NCI-H446 treated with DMSO at 0.1 percent for 48 hours (cell line): ENCODE results near the gene TMEM200A.

Experiments
- DNase-seq: peaks from one replicate; lab custom pipeline; 2025; lab: John Stamatoyannopoulos, UW

TMEM200A gene

GRCh38 chr6:130425537-130425936 lies 59.7 kb downstream of the TMEM200A start:
- DNase-seq: no peak

- no peak for DNase-seq
These were observed 60.4 kb downstream of the TMEM200A start for GRCh38 chr6:130426066-130426721.

DNA sequence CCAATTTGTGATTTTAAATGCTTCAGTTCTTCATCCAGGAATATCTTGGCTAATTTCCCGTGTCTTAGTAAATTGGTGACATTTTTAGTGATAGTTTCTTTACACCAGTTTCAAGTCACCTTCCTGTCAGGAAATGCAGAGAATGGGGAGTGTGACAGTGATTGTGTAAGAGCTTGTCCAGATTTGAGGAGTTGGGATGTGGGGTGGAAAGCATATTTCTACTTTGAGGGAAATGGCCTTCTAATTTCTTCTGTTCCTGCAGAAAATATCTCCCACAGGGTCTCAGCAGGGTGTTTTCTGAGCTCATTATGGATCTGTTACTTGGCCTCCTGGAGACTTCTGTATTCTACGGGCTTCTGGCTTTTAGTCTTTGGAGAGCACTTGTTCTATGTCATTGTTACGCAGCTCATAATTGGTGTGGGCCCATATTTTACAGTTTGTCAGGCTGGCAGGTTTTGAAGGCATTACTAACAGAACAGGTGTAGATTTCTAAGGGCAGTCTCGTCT lies 65.6 kb downstream of the TMEM200A start:
- DNase-seq: no peak

DNA sequence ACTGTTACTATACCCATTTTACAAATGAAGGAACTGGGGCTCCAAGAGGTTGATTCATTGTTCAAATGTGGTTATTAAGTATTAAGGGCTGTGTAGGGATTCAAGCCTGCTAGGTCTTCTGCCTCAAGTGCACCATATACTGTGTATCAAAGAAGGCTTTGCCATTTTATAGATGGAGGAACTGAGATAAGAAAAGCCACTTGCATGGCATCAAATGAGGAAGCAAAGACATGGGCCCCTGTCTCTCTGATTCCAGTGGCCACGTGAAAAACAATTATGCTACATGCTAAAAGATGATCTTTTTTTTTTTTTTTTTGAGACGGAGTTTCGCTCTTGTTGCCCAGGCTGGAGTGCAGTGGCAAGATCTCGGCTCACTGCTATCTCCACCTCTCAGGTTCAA lies 67.0 kb downstream of the TMEM200A start:
- DNase-seq: no peak

DNA sequence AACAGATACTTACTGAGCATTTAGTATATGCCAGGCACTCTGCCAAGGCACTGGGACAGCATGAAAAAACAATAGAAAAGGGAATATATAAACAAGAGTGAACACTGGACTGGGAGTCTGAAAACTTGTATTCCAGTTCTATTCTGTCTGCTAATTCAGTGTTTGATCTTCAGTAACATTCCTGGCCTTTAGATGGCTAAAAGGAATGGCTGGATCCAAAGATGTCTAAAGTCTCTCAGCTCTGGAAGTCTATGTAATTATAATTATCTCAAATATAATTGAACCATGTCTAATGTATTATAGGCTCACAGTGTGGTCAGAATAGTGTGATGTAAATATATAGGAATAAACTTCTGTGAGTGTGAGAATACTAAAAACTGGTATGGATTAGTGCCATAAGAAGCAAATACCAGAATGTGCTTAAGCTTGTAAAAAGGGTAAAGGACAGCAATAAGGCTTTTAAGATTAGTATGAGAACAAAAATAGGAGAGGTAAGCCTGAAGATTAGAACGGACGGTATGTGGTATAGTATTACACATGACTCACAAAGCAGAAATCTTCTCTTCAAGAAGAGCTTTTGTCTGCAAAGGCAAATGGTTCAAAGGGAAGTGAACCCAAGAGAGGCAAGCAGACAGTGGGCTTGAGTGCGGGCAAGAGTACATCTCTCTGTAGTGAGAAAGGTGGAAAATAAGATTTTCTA lies 68.5 kb downstream of the TMEM200A start:
- DNase-seq: no peak

DNA sequence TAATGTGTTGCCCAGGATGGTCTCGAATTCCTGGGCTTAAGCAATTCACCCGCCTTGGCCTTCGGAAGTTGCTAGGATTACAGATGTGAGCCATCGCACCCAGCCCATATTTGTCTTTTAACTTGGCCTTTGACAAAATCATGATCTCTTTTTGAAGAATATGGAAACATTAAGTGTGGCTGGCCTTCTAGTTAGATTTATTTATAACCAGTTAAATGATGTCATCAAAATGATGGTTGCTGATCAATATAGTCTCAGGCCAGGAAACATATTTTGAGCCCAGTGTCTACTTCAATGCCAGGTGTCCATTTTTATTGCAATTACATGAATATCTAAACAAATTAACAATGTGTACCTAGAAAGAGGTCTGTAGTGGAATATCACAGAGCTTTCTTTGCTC lies 69.4 kb downstream of the TMEM200A start:
- no peak for DNase-seq

DNA sequence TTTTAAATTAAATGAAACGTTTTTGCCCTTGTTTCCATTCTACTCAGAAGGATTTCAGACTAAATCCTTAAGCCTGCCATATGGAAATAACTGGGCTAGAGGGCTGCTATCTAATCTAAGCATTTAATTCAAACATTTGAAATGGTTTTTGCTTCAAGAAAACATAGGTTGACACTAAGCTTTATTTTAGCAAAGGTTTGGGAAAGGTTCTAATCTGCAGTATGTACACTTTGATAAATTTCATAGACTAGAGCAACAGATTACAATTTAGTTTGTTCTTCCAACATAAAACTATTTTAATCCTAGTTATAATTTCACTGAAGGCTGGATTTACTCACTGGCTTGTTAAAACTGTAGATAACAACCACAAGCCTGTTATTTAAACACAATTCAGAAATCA lies 72.1 kb downstream of the TMEM200A start:
- no peak for DNase-seq

DNA sequence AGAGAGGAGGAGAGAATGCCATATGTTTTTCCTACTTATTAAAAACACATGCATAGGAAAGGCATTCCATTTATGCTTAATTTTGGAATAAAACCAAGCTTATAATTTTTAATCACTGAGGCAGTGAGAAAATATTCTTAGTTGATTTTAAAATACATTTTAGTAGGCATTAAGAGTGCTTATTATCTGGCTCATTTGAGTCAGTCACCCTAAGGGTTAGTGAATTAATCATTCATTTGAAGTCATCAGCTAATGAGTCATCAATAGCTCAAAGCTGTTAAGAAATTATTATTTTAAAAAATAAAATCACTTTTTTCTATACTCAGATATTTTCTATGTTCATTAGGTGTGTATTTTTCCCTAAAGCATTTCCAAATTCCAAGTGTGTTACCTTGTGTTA lies 81.6 kb downstream of the TMEM200A start:
- no peak for DNase-seq

- no peak for DNase-seq
These were observed 86.5 kb downstream of the TMEM200A start for GRCh38 chr6:130452336-130452735.

- DNase-seq: no peak
These were observed 87.4 kb downstream of the TMEM200A start for GRCh38 chr6:130453230-130453629.

DNA sequence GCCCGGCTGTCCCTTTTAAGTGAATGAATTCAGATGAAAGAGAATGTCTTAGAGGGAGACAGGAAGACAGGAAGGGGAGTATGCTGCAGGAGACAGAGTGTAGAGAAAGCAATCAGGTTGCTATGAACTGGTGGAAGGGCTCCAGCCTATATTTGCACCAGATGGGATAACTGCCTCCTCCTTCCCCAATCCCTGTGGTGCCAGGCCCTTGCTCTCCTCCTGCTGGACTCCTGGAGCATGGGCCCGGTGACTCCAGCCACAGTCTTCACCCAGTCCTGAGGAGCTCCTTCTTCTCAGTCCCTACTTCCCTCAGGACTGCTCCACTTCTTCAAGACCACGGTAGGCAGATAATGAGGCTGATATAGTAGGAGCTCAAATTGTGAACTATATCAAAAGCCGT lies 91.8 kb downstream of the TMEM200A start:
- no peak for DNase-seq

GRCh38 chr6:130459316-130459715 lies 93.5 kb downstream of the TMEM200A start:
- DNase-seq: no peak

DNA sequence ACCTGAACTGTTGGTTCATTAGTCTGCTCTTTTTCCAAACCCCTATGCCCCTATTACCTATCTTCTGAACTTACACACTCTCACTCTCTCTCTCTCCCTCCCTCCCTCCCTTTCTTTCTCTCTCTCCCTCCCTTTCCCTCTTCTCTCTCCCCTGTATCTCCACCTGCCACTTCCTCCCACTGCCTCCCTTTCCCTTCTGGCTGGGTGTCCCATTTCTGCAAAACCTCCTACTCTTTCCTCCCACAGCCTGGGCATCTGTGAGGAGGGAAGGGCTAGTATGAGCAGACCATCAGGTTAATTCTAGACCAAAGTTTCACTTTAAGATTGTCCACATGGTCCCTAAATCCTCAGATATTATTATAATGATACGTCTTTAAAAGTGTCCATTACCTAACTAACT lies 95.1 kb downstream of the TMEM200A start:
- no peak for DNase-seq

- DNase-seq: no peak
These were observed 100.4 kb downstream of the TMEM200A start for GRCh38 chr6:130466052-130466747.

DNA sequence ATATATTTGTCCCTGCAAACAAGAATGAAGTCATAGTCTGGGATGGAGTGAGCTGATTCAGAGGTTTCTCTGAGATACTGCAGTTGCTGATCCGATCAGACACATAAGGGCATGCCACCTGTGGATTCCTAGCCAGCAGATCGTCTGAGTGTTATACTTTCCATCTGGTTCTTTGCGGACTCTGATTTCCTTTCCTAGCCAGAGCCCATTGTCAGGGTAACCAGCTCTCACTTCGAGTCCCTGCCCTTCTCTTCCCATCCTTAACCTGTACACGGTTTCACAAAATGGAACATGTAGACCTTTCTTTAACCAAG lies 100.9 kb downstream of the TMEM200A start:
- DNase-seq: no peak

GRCh38 chr6:130467146-130468050 lies 101.6 kb downstream of the TMEM200A start:
- DNase-seq: no peak

GRCh38 chr6:130470766-130471165 lies 104.9 kb downstream of the TMEM200A start:
- no peak for DNase-seq

- DNase-seq: no peak
These were observed 108.1 kb downstream of the TMEM200A start for GRCh38 chr6:130473886-130474285.

DNA sequence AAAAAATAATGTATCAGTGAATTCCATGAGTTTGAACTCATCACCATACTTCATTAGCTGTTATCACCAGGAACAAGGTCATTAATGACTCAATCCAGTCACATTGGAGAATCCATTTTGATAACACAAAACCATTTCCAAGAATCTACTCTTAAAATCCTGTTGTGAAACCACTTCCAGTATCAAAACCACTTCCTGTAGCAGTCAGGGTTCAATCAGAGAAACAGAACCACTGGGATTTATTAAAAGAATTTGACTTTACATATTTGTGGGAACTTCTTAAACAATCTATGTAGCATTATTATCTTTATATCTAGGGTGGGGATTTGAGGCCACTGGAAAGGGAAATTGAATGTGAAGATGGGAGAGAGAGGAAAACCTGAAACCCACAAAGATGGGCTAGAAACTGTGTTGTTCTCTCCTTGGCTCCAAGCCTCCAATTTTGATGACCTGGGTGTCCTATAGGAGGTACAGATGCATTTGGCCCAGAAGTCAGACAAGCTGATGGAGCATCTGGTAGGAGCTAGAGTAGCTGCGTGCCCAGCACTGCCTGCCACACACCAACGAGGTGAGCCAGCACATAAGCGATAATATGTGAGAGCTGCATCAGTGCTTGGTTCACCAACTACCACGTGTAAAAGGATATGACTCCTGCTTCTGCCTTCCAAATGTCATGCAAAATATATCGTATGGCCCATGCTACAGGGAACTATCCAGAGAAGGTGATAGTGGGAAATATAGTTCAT lies 117.0 kb downstream of the TMEM200A start:
- DNase-seq: no peak

- DNase-seq: no peak
These were observed 120.1 kb downstream of the TMEM200A start for GRCh38 chr6:130485870-130486269.

- no peak for DNase-seq
These were observed 120.6 kb downstream of the TMEM200A start for GRCh38 chr6:130486417-130486816.
